ENCODE results near the gene TRPM3.
"Not testable (repeated sequence)": the region's sequence is repeated elsewhere in the genome, so short reads cannot be mapped to it uniquely, and the experiment has no call there.

Gene TRPM3

DNA sequence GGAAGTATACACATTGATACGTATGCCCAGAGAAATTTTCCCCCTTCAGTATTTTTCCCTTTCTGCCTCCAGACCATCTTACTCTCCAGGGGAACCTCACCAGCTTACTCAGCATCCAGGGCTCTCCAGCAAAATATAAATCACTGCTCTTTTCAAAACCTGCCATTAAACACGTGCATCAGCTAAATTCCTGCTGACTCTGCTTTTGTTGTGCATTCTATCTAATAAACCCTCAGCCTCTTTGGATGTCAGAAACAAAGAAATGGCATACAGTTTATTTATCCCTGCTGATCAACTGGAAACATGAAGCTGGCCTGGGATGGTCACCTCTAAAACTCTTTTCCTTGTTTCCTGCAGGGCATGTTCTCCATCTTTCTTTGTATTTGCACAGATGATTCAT lies 126.8 kb downstream of the TRPM3 start:
- DNase-seq = no peak

GRCh38 chr9:70988551-70988950 lies 132.9 kb downstream of the TRPM3 start:
- no peak for DNase-seq

DNA sequence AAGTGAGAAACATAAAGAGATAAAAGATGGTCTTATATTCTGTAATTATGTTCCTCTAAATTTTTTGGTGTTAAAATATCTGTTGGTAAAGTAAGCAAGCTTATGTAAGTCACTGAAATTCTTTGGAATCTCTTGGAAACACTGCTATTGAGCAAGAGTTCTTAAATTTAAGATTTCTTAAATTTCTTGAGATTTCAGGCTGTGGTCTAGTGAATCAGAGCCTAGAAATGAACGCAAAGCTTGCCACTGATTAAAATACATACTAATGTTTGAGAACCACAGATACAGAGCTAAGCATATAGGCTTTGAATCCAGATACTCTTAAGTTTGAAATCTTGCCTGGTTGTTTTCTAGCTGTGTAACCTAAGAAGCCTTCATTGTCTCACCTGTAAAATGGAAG lies 133.4 kb downstream of the TRPM3 start:
- DNase-seq = no peak

- DNase-seq = no peak
Observed at GRCh38 chr9:70986984-70987383, 134.4 kb downstream of the TRPM3 start.

- no peak for DNase-seq
Observed at GRCh38 chr9:70983723-70984295, 137.6 kb downstream of the TRPM3 start.

- DNase-seq = no peak
Observed at GRCh38 chr9:70981312-70981711, 140.1 kb downstream of the TRPM3 start.

DNA sequence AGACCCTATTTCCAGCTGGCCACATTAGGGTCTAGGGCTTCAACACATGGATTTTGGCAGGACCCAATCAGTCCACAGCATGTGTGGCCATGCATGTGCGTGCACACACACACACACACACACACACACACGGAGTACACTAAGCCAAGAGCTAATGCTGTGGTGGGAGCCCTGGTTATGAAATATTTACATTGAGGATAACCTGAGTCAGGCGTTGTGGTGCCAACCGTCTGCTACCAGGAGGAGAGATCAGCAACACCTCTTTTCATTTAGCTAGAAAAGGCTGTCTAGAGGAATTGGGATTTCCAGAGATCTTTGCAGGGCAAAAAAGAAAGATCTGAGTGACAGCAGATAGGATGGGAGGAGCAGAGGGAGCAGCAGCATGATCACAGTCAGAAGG lies 141.5 kb downstream of the TRPM3 start:
- no peak for DNase-seq

DNA sequence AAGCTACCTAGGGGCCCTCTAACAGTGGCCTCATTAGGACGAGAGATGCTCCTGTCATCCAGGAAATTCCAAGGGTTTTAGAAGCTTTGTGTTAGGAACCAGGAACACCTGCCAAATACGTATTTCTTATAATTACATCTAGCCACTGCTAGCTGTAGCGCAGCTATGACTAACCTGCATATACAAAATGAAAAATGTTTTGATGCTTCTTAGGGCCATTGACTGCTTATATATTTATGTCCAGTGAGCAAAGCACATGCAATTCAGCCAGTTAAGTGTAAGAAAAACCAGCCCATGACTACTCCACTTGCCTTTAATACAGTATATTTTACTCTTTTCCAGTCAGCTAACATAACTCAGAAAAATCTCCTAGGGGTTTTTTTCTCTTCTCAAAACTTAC lies 143.3 kb downstream of the TRPM3 start:
- no peak for DNase-seq

GRCh38 chr9:70975821-70976220 lies 145.6 kb downstream of the TRPM3 start:
- no peak for DNase-seq

GRCh38 chr9:70971723-70972122 lies 149.7 kb downstream of the TRPM3 start:
- DNase-seq = no peak

GRCh38 chr9:70966380-70966779 lies 155.0 kb downstream of the TRPM3 start:
- not testable (repeated sequence) for DNase-seq

DNA sequence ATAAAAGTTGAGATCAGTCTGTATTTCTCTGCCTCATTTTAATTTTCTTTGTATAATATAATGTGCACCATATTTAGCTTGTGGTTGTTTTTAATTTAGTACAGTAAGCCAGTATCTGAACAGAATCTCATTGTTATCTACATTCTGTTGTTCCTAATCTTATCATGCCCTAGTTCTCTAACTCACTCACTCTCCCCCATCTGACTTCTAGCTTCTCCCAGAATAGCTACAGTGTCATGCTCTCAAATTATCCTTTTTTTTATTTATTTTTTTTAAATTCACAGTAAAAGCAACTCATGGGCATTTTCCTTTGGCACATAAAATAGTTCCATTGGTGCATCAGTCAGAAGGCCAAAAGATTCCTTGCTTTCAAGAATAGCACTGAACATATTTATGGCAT lies 156.6 kb downstream of the TRPM3 start:
- no peak for DNase-seq

DNA sequence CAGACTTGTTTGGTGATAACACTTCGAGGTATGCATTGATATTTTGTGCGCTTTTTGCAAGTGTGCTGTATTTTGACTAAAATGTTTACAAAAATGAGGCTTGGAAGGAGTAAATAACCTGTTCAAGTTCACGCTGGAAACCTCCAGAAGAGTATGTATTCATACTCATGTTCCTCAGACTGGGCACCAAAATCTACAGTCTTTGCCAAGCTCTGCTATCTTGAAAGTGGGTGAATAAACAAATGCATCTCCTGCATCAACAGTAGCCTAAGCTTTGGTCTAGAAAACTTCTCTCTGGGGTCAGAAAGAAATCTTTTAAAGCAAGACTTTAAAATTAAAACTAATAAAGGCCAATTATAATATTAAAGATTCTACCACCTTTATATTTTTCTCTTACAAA lies 157.9 kb downstream of the TRPM3 start:
- DNase-seq = no peak

GRCh38 chr9:70962761-70963440 lies 158.5 kb downstream of the TRPM3 start:
- DNase-seq = no peak

GRCh38 chr9:70959366-70959765 lies 162.1 kb downstream of the TRPM3 start:
- no peak for DNase-seq

GRCh38 chr9:70954596-70955143 lies 166.8 kb downstream of the TRPM3 start:
- no peak for DNase-seq

GRCh38 chr9:70954126-70954525 lies 167.3 kb downstream of the TRPM3 start:
- no peak for DNase-seq

- no peak for DNase-seq
Observed at GRCh38 chr9:70951749-70952727, 169.4 kb downstream of the TRPM3 start.

DNA sequence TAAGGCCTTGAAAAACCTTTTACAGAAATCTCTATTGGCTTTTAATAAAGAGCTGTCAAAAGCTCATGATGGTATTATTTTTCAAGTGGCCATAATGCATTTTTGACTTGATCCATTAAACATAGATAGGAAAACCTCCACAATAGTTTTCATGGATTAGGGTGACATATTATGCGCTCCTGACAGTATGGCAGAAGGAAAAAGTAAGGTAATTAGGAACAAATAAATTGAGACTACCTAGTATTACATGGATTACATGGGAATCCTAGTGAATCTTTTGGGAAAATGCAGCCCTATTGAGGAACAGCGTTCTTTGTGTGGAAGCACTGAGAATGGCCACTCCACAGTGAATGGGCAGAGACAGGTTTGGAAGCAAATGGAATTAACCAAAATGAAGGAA lies 171.2 kb downstream of the TRPM3 start:
- no peak for DNase-seq

- DNase-seq = no peak
Observed at GRCh38 chr9:70949239-70949638, 172.2 kb downstream of the TRPM3 start.

DNA sequence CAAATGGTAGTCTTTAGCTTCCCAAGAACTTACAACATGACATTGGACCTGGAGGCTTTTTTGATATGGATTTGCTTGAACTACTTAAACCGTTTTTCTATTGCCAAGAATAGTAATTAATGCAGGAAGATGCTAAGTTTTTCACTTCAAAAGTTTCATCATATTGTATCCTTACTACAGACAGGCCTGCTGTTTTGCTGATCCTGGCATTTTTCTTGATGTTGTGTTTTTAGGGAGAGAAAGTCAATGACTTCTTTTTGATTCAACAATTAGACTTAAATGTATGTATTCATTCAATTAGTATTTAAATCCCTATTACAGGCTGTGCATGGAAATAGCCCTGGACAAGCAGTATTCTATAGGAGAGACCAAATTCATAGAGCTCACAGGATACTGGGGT lies 172.7 kb downstream of the TRPM3 start:
- DNase-seq = no peak

GRCh38 chr9:70947511-70947910 lies 173.9 kb downstream of the TRPM3 start:
- DNase-seq = no peak

DNA sequence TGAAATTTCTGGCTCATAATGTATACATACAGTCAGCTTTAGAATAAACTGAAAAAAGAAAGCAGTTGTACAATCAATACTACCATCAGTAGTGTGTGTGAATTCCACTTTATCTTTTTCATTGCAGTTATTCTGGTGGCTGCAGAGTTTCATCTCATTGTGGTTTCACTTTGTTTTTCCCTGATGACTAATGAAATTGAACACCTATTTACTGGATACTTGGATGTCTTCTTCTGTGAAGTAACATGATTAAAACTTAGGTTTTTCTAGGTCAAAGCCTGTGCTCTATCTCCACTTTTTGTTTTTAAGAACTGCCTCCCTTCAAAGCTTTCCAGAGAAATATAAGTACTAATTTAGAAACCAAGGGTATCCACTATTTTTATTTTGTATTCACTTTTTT lies 174.3 kb downstream of the TRPM3 start:
- no peak for DNase-seq

DNA sequence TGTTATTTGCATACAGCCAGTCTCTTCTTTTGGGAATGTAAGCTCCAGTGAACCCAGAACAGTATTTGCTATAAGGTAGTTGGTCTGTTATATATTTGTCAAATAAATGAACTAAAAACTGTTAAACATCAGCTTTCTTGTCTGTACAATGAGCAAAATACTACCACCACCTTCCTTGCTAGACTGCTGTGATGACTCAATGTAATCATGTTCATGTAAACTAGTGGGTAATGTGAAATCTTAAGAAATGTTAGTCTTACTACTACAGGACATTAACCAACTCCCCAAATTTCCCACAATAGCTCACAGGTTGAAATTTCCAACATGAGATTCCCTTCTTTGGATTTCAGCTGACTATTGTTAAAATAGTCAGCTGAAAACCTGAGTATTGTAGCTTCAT lies 176.1 kb downstream of the TRPM3 start:
- DNase-seq = no peak

All from NCI-H2081 (cell line).